ENCODE results near the gene ALG12. TPM values are rescaled to one million over a fixed set of nuclear protein-coding genes. Genes with fewer than 3 reads are reported as not detected.

ALG12 gene
- total RNA-seq, 1 experiment from 2014 or later, result 25.4 TPM

- TF ChIP-seq CTCF (IDR thresholded peaks at IDR 0.05; ENCODE audit: unreplicated experiment), result peak; percentile 92
- Mint-ChIP-seq H3K27me3 (ENCODE audit: unreplicated experiment) (no peaks in the 10 kb centered on the region), H3K36me3 (ENCODE audit: insufficient read depth, unreplicated experiment) (peaks cover 46% of the 10 kb centered on the region), H3K27ac (ENCODE audit: unreplicated experiment) (no peak overlapping the region), H3K4me1 (ENCODE audit: low read depth, unreplicated experiment) (peaks cover 27% of the 10 kb centered on the region), H3K4me3 (ENCODE audit: low read depth, unreplicated experiment) (no peak overlapping the region), H3K9me3 (ENCODE audit: low read depth, unreplicated experiment) (no peaks in the 10 kb centered on the region)
- CTCF ChIA-PET, result interaction anchor here (1.7 to 2.8 kb wide), 5 partner anchors 23 to 101 kb away, joined by 8 to 46 read pairs (median 16); no protein-coding TSS in a partner anchor
- peak; percentile 89 for DNase-seq
- intact Hi-C loops (cut with micrococcal nuclease; ENCODE audit: unreplicated experiment), result no loop called here
- no TSS peak for BruUV-seq (replicated peaks)
Measured at GRCh38 chr22:49929211-49929979, 11.2 kb upstream of the ALG12 start.

GRCh38 chr22:49928555-49929210 lies 10.4 kb upstream of the ALG12 start:
- Mint-ChIP-seq H3K4me1 (ENCODE audit: low read depth, unreplicated experiment) (peaks cover 21% of the 10 kb centered on the region), H3K36me3 (ENCODE audit: insufficient read depth, unreplicated experiment) (peaks cover 44% of the 10 kb centered on the region), H3K4me3 (ENCODE audit: low read depth, unreplicated experiment) (peak overlapping the region; percentile 60), H3K27me3 (ENCODE audit: unreplicated experiment) (no peaks in the 10 kb centered on the region), H3K9me3 (ENCODE audit: low read depth, unreplicated experiment) (no peaks in the 10 kb centered on the region), H3K27ac (ENCODE audit: unreplicated experiment) (peak overlapping the region; percentile 42)
- TF ChIP-seq CTCF (IDR thresholded peaks at IDR 0.05; ENCODE audit: unreplicated experiment), result no peak
- no peak for DNase-seq
- BruUV-seq (replicated peaks), result no TSS peak
- CTCF ChIA-PET, result no interaction called here
- intact Hi-C loops (cut with micrococcal nuclease; ENCODE audit: unreplicated experiment), result no loop called here

GRCh38 chr22:49928185-49928495 lies 9.9 kb upstream of the ALG12 start:
- CTCF ChIA-PET, result interaction anchor here (1.6 kb wide), 1 partner anchor 102 kb away, joined by 4 read pairs; no protein-coding TSS in a partner anchor
- BruUV-seq (replicated peaks), result no TSS peak
- no peak for DNase-seq
- Mint-ChIP-seq H3K36me3 (ENCODE audit: insufficient read depth, unreplicated experiment) (peaks cover 49% of the 10 kb centered on the region), H3K27me3 (ENCODE audit: unreplicated experiment) (no peaks in the 10 kb centered on the region), H3K27ac (ENCODE audit: unreplicated experiment) (peak overlapping the region; percentile 42), H3K9me3 (ENCODE audit: low read depth, unreplicated experiment) (no peaks in the 10 kb centered on the region), H3K4me3 (ENCODE audit: low read depth, unreplicated experiment) (peak overlapping the region; percentile 60), H3K4me1 (ENCODE audit: low read depth, unreplicated experiment) (peaks cover 16% of the 10 kb centered on the region)
- intact Hi-C loops (cut with micrococcal nuclease; ENCODE audit: unreplicated experiment), result no loop called here
- TF ChIP-seq CTCF (IDR thresholded peaks at IDR 0.05; ENCODE audit: unreplicated experiment), result no peak

- Mint-ChIP-seq H3K4me1 (ENCODE audit: low read depth, unreplicated experiment) (peaks cover 11% of the 10 kb centered on the region), H3K9me3 (ENCODE audit: low read depth, unreplicated experiment) (no peaks in the 10 kb centered on the region), H3K4me3 (ENCODE audit: low read depth, unreplicated experiment) (no peak overlapping the region), H3K27ac (ENCODE audit: unreplicated experiment) (no peak overlapping the region), H3K27me3 (ENCODE audit: unreplicated experiment) (no peaks in the 10 kb centered on the region), H3K36me3 (ENCODE audit: insufficient read depth, unreplicated experiment) (peaks cover 49% of the 10 kb centered on the region)
- intact Hi-C loops (cut with micrococcal nuclease; ENCODE audit: unreplicated experiment), result no loop called here
- DNase-seq, result no peak
- BruUV-seq (replicated peaks), result no TSS peak
- CTCF ChIA-PET, result interaction anchor here (0.7 to 1.6 kb wide), 2 partner anchors 13 to 103 kb away, joined by 4 read pairs; no protein-coding TSS in a partner anchor
- no peak for TF ChIP-seq CTCF (IDR thresholded peaks at IDR 0.05; ENCODE audit: unreplicated experiment)
Measured at GRCh38 chr22:49927483-49928184, 9.4 kb upstream of the ALG12 start.
